GM12878 (cell line): Measurements from ENCODE around the gene ALG12.

Experiments used
- BACH1 ChIP-seq: fragments of 450-650 bp; IDR thresholded peaks from 2 replicates; pipeline ENCODE4 v1.6.1; 2017; ENCODE audit warnings: mild to moderate bottlenecking, borderline replicate concordance
- CHD1 ChIP-seq: IDR thresholded peaks from 2 replicates; pipeline ENCODE4 v1.6.1; 2012; ENCODE audit warnings: low read depth, low read length, improper control_type of control experiment
- CTCF ChIP-seq, 3 experiments: IDR thresholded peaks in 2 of 3; conservative IDR thresholded peaks in 1 of 3; 2 replicates each; pipeline ENCODE4 v1.5.1; 2011; ENCODE audit warnings: low read depth in 3 of 3, low read length in 3 of 3, mild to moderate bottlenecking in 3 of 3, control low read depth in 2 of 3, moderate library complexity in 2 of 3, inconsistent platforms in 1 of 3, mixed read lengths in 1 of 3; ENCODE audit not compliant: control insufficient read depth in 2 of 3, insufficient read depth in 1 of 3; ENCODE audit errors: extremely low read depth in 1 of 3
- EP300 ChIP-seq, 2 experiments: fragments of 150-350 bp in 1 of 2; IDR thresholded peaks; 2 replicates each; pipeline ENCODE4 v1.6.1; 2011 to 2012; ENCODE audit warnings: low read depth in 2 of 2, low read length in 2 of 2, borderline replicate concordance in 1 of 2, improper control_type of control experiment in 1 of 2, inconsistent platforms in 1 of 2; ENCODE audit not compliant: control insufficient read depth in 1 of 2
- HDAC6 ChIP-seq: fragments of 200-600 bp; sonication (generic); IDR thresholded peaks from one replicate; pipeline ENCODE4 v1.8.0; 2017; ENCODE audit warnings: antibody characterized with exemption; ENCODE audit not compliant: unreplicated experiment
- MXI1 ChIP-seq: fragments of 150-350 bp; IDR thresholded peaks from 2 replicates; pipeline ENCODE4 v1.6.1; 2011; ENCODE audit warnings: low read depth, mild to moderate bottlenecking, inconsistent platforms, low read length, improper control_type of control experiment
- MYC ChIP-seq: IDR thresholded peaks from 2 replicates; pipeline ENCODE4 v1.6.1; 2011; ENCODE audit warnings: mild to moderate bottlenecking, low read length, moderate library complexity, inconsistent platforms; ENCODE audit not compliant: insufficient read depth, insufficient replicate concordance, insufficient read length, severe bottlenecking
- PBX3 ChIP-seq: IDR thresholded peaks from 2 replicates; pipeline ENCODE4 v1.6.1; 2011; ENCODE audit warnings: mild to moderate bottlenecking, low read depth, low read length, moderate library complexity; ENCODE audit not compliant: insufficient replicate concordance
- POLR2AphosphoS2 ChIP-seq: IDR thresholded peaks from 2 replicates; pipeline ENCODE4 v1.6.1; 2011; ENCODE audit warnings: low read depth, mild to moderate bottlenecking, low read length, improper control_type of control experiment, moderate library complexity
- POLR2AphosphoS5 ChIP-seq: IDR thresholded peaks from 2 replicates; pipeline ENCODE4 v1.6.1; 2011; ENCODE audit warnings: mild to moderate bottlenecking, low read length, inconsistent platforms
- ZBTB11 ChIP-seq: fragments of 450-650 bp; formaldehyde crosslinking; IDR thresholded peaks from 2 replicates; pipeline ENCODE4 v1.5.0; 2022; ENCODE audit warnings: mild to moderate bottlenecking, missing genetic modification characterization

GRCh38 chr22:49924113-49924833, 6.0 kb upstream of the ALG12 start:
- TF ChIP-seq PBX3 (no peak), CTCF (IDR thresholded peaks at IDR 0.05 in 2 of 3, conservative IDR thresholded peaks at IDR 0.05 in 1 of 3; ENCODE audit: control insufficient read depth in 2 of 3, extremely low read depth in 1 of 3, insufficient read depth in 1 of 3, low read depth in 3 of 3, low read length in 3 of 3) (no peak), POLR2AphosphoS5 (no peak), CHD1 (no peak), ZBTB11 (no peak), MYC (no peak), BACH1 (no peak), POLR2AphosphoS2 (no peak), EP300 (IDR thresholded peaks at IDR 0.05; ENCODE audit: borderline replicate concordance in 1 of 2, control insufficient read depth in 1 of 2, low read depth in 2 of 2, low read length in 2 of 2) (no peak), MXI1 (no peak), HDAC6 (no peak)
